VCaP (cell line): ENCODE data around the gene UBE2E2.

Experiments used
- H3K27ac ChIP-seq: fragments of 450-650 bp; 2 replicates; pipeline ENCODE4 v1.5.1; 2017
- TF ChIP-seq, protein P1 (sequence below): fragments of 450-650 bp; conservative IDR thresholded peaks from 2 replicates; pipeline ENCODE4 v1.5.1; 2017; ENCODE audit warnings: mild to moderate bottlenecking, moderate library complexity

UBE2E2 gene

DNA sequence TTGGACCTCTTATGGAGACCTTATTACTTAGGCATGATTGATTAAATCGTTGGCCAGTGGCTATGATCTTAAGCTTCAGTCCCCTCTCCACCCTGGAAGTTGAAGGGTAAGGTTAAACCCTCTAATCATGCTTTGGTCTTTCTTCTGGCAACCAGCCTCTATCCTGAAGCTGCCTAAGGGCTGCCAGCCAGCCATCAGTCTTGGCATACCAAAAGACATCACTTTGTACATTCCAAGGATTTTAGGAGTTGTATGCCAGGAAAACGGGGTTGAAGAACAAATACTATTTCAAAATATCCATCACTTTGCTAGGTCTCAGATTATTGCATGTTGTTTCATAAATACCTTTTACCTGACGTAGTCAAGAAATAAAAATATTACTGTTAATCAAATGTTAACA lies 28.9 kb downstream of the UBE2E2 start:
- no peak overlapping the region for H3K27ac ChIP-seq
- TF ChIP-seq, protein P1, sequence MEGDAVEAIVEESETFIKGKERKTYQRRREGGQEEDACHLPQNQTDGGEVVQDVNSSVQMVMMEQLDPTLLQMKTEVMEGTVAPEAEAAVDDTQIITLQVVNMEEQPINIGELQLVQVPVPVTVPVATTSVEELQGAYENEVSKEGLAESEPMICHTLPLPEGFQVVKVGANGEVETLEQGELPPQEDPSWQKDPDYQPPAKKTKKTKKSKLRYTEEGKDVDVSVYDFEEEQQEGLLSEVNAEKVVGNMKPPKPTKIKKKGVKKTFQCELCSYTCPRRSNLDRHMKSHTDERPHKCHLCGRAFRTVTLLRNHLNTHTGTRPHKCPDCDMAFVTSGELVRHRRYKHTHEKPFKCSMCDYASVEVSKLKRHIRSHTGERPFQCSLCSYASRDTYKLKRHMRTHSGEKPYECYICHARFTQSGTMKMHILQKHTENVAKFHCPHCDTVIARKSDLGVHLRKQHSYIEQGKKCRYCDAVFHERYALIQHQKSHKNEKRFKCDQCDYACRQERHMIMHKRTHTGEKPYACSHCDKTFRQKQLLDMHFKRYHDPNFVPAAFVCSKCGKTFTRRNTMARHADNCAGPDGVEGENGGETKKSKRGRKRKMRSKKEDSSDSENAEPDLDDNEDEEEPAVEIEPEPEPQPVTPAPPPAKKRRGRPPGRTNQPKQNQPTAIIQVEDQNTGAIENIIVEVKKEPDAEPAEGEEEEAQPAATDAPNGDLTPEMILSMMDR = no peak

DNA sequence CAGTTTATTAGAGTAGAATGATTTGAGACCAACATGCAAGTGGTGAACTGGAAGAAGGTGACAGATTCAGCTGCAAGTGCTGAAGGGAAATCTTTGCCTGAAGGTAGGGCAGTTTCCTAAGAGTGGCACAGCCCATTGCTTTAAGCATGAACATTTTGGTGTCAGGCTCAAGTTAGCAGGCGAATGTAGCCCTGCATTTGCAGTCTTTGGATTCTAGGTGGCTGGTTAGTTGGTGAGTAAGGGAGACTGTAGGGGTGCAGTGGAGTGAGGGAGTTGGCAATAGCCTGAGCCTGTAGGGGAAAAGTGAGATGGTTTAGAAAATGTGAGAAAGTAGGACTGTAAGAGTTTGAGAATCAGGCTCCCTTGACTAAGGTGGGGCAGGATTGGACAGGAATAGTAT lies 29.7 kb downstream of the UBE2E2 start:
- TF ChIP-seq, protein P1 = no peak
- no peak overlapping the region for H3K27ac ChIP-seq

DNA sequence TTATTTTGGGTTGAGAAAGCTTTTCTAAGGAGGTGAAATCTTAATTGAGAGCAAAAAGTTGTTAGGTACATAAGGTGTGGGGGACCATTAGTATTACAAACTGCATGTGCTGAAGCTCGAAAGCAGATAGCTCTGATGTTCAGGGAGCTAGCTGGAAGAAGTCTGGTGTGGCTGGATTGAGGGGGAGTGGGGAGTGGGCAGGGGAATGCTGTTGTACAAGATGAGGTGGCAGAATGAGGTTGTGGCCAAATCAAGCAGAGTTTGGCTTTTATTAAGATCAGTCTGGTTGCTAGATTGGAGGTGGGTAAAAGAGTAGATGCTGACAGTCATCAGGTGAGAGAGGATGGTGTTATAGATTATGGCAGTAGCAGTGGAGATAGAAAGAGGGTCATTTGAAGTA lies 32.1 kb downstream of the UBE2E2 start:
- TF ChIP-seq, protein P1 = no peak
- H3K27ac ChIP-seq = no peak overlapping the region

DNA sequence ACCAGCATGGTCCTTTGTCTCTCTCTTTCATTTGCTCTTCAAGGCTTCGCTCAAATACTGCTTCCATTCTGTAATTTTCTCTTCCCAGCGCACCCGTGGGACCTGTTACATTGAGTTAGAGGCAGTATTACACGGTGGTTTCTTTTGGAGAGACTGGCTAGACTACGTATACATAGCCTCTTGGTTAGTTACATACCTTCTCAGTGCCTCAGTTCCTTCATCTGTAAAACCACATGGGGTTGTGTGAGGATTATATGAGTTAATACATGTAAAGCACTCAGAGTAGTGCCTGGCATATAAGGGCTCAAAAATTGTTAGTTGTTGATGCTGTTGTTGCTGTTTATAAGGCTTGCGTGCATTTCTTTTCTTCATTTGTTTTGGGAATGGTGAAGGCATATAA lies 33.8 kb downstream of the UBE2E2 start:
- TF ChIP-seq, protein P1 = no peak

DNA sequence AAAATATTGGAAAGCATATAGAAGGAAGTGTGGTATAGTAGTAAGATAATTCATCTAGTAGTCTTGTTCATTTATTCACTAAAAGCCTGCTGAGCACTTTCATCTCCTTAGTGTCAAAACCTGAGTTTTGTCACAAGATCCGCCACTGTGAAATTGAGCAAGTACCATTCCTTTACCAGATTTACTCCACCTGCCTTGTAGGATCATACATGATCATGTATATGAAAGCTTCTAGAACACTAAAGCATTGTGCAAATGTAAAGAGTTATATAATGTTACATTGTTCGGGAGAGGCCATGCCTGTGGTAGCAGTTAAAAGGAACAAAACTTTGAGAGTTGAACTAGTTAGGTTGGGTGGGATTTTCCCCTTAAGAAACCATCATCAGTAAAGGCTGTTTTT lies 35.0 kb downstream of the UBE2E2 start:
- no peak overlapping the region for H3K27ac ChIP-seq
- TF ChIP-seq, protein P1 = no peak

More for the DNA sequence above, 33.8 kb downstream of the UBE2E2 start:
- no peak overlapping the region for H3K27ac ChIP-seq

DNA sequence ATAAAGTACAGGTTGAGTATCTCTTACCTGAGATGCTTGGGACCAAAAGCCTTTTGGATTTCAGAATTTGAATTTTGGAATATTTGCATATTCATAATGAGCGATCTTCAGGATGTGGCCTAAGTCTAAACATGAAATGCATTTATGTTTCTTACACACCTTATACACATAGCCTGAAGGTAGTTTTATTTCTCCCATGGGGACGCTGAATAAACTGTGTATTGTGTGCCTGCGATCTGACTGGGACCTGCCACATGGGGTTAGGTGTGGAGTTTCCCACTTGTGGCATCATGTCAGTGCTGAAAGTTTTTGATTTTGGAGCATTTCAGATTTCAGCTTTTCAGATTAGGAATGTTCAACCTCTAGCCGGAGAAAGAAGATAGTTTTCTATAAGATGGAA lies 35.5 kb downstream of the UBE2E2 start:
- TF ChIP-seq, protein P1 = no peak
- no peak overlapping the region for H3K27ac ChIP-seq

DNA sequence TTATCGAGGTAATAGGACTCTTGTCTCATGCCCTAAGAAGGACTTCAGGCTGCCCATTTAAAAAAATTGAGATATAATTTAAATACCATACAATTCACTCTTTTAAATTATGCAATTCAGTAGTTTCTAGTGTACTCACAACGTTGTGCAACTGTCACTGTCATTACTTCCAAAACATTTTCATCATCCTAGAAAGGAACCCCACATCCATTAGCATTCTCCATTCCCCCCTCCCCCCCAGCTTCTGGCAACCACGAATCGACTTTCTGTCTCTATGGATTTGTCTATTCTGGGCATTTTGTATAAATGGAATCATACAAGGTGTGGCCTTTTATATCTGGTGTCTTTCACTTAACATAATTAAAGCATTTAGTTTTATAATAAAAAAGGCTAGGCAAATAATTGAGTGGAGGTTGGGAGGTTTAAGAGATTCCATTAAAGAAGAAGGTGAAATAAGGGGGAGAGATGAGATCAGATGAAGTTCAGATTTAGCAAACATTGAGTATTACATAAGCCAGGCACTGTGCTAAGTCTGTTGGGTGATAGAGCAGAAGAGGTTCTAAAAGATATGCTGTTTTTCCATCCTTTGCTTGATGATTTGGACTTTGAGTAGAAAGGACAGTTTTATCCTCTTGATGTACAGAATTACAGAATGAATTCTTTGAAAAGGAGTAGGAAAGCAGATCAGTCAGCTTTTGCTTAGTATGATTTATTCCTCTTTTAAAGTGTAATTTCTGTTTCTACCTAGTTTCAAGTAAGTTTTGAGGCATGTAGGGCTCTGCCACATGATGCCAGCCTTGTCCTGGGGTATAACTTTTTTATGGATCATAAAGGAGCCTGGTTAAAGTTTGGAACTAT lies 36.3 kb downstream of the UBE2E2 start:
- TF ChIP-seq, protein P1 = peak; percentile 19; the same call in 1 of the 2 replicates
- H3K27ac ChIP-seq = peak overlapping the region; percentile 33
